CD4-positive, alpha-beta T cell treated with Interleukin-2 at 100 ng/mL for 4 hours (primary cell): ENCODE measurements around the gene NME4.
"Not testable (repeated sequence)": the region's sequence is repeated elsewhere in the genome, so short reads cannot be mapped to it uniquely, and the experiment has no call there.

Experiments used
- DNase-seq: peaks from one replicate; pipeline ENCODE4 v3.0.0-alpha.2; 2020; ENCODE audit warnings: low spot score

NME4 gene

GRCh38 chr16:398561-399339 lies 1.8 kb downstream of the NME4 start:
- no peak for DNase-seq

GRCh38 chr16:399340-400019 lies 2.5 kb downstream of the NME4 start:
- DNase-seq: no peak

GRCh38 chr16:400061-400591 lies 3.1 kb downstream of the NME4 start:
- DNase-seq: no peak

GRCh38 chr16:401468-402348 lies 4.7 kb downstream of the NME4 start, which contains the start of gene DECR2:
TSS of gene DECR2 (plus strand) at chr16:401885. CDS start at chr16:401964, 79 bp downstream.
- peak; percentile 95 for DNase-seq

- no peak for DNase-seq
Observed at GRCh38 chr16:404971-405486, 8.0 kb downstream of the NME4 start.

GRCh38 chr16:405548-406506 lies 8.8 kb downstream of the NME4 start:
- no peak for DNase-seq

GRCh38 chr16:407253-407652 lies 10.3 kb downstream of the NME4 start:
- no peak for DNase-seq

GRCh38 chr16:410516-411178 lies 13.6 kb downstream of the NME4 start:
- DNase-seq: no peak

GRCh38 chr16:411576-412265 lies 14.7 kb downstream of the NME4 start:
- DNase-seq: no peak

- DNase-seq: no peak
Observed at GRCh38 chr16:414395-415169, 17.6 kb downstream of the NME4 start.

- not testable (repeated sequence) for DNase-seq
Observed at GRCh38 chr16:415170-415498, 18.1 kb downstream of the NME4 start.

- DNase-seq: not testable (repeated sequence)
Observed at GRCh38 chr16:422179-422578, 25.2 kb downstream of the NME4 start.

- no peak for DNase-seq
Observed at GRCh38 chr16:424033-424622, 27.1 kb downstream of the NME4 start.

- DNase-seq: no peak
Observed at GRCh38 chr16:424623-425081, 27.7 kb downstream of the NME4 start.

GRCh38 chr16:425082-425718 lies 28.2 kb downstream of the NME4 start, which contains the start of gene RAB11FIP3:
TSS of gene RAB11FIP3 (plus strand) at chr16:425649. CDS start at chr16:426007, 358 bp downstream.
- DNase-seq: peak; percentile 85

GRCh38 chr16:425740-426114 lies 28.7 kb downstream of the NME4 start:
- DNase-seq: no peak

- no peak for DNase-seq
Observed at GRCh38 chr16:426115-426905, 29.3 kb downstream of the NME4 start.
